K562 (cell line): Measurements from ENCODE around the gene KRTAP10-8. TPM values are rescaled to one million over a fixed set of nuclear protein-coding genes. Genes with fewer than 3 reads are reported as not detected.
A peak's percentile ranks its signal among the peaks of the same experiment; 100 is the strongest.

ENCODE experiments used
- ATAC-seq: fragments of 200-7000 bp; cut with Tn5 transposase; 3 replicates; pipeline ENCODE4 v1.9.1; 2020; ENCODE audit warnings: moderate library complexity
- BruUV-seq: library from RNA; stranded (reverse); fragments of 400-500 nt; replicated peaks from 2 replicates; lab custom pipeline; 2021; lab: Mats Ljungman, UMichigan
- CTCF ChIA-PET: fragments of 300-600 bp; formaldehyde crosslinking; extraction: SDS; loops from one replicate; lab custom pipeline; 2021; ENCODE audit warnings: low intra/inter-chr PET ratio; lab: Yijun Ruan, JAX
- POLR2A ChIA-PET: fragments of 300-600, 350-650 bp; sonication (Branson Sonifier 250); formaldehyde crosslinking; extraction: SDS; loops from one replicate; lab custom pipeline; 2021; ENCODE audit warnings: antibody characterized with exemption, inconsistent platforms; lab: Yijun Ruan, JAX
- DNase-seq, 4 experiments: peaks; one replicate each; pipeline versions ENCODE4 v3.0.0 to v3.0.0-alpha.2; 2011 to 2018; ENCODE audit warnings: low spot score in 3 of 4, mixed read lengths in 3 of 4; ENCODE audit errors: extremely low read depth in 1 of 4
- FAIRE-seq: peaks from 2 replicates; lab custom pipeline; 2011; peaks lifted over from hg19 to GRCh38; lab: Jason Lieb, UNC
- H2AFZ ChIP-seq: 2 replicates; pipeline ENCODE4 v1.6.0; 2011; ENCODE audit warnings: low read depth, low read length, control low read depth, inconsistent platforms
- H3K27ac ChIP-seq: fragments of 200-600 bp; 3 replicates; pipeline ENCODE4 v1.8.0; 2011; ENCODE audit warnings: low read depth, mild to moderate bottlenecking, control low read depth, inconsistent platforms, low read length, moderate library complexity, mixed read lengths; ENCODE audit errors: extremely low read depth
- H3K27me3 ChIP-seq, 2 experiments: fragments of 300-600 bp in 1 of 2; 2 replicates in 1 of 2; 3 replicates in 1 of 2; pipeline versions ENCODE4 v1.6.0 to v1.8.0; 2011; ENCODE audit warnings: inconsistent platforms in 2 of 2, low read length in 2 of 2, mild to moderate bottlenecking in 1 of 2, mixed read lengths in 1 of 2, moderate library complexity in 1 of 2; ENCODE audit not compliant: control insufficient read depth in 2 of 2, insufficient read depth in 2 of 2
- H3K36me3 ChIP-seq: fragments of 300-600 bp; 3 replicates; pipeline ENCODE4 v1.8.0; 2011; ENCODE audit warnings: mild to moderate bottlenecking, low read length, inconsistent platforms; ENCODE audit not compliant: control insufficient read depth, insufficient read depth
- H3K4me1 ChIP-seq, 2 experiments: fragments of 200-600 bp in 1 of 2; replicated peaks in 1 of 2; 2 replicates in 1 of 2; 3 replicates in 1 of 2; pipeline versions ENCODE4 v1.5.1 to v1.8.0; 2011; ENCODE audit warnings: inconsistent platforms in 2 of 2, low read length in 2 of 2, mild to moderate bottlenecking in 1 of 2, mixed read lengths in 1 of 2, moderate library complexity in 1 of 2; ENCODE audit not compliant: control insufficient read depth in 2 of 2, insufficient read depth in 2 of 2
- H3K4me2 ChIP-seq: 2 replicates; pipeline ENCODE4 v1.6.1; 2011; ENCODE audit warnings: low read length, control low read depth, inconsistent platforms, mixed read lengths; ENCODE audit not compliant: insufficient read depth
- H3K4me3 ChIP-seq: fragments of 200-600 bp; sonication (generic), shearing (Covaris generic); 2 replicates; pipeline ENCODE4 v1.5.1; 2016; ENCODE audit warnings: control low read depth, inconsistent platforms
- H3K79me2 ChIP-seq: fragments of 200-600 bp; 3 replicates; pipeline ENCODE4 v1.8.0; 2011; ENCODE audit warnings: low read length, inconsistent platforms; ENCODE audit not compliant: control insufficient read depth, insufficient read depth
- H3K9ac ChIP-seq, 2 experiments: 2 replicates each; pipeline versions ENCODE4 v1.6.0 to v1.6.1; 2011; ENCODE audit warnings: low read depth in 2 of 2, low read length in 2 of 2, control low read depth in 1 of 2, inconsistent platforms in 1 of 2, mild to moderate bottlenecking in 1 of 2, mixed read lengths in 1 of 2; ENCODE audit not compliant: insufficient read depth in 1 of 2
- H3K9me1 ChIP-seq: one replicate; pipeline ENCODE4 v1.6.0; 2011; ENCODE audit warnings: inconsistent platforms, mild to moderate bottlenecking, low read length, moderate library complexity; ENCODE audit not compliant: control insufficient read depth, insufficient read depth
- H3K9me3 ChIP-seq: replicated peaks from 2 replicates; pipeline ENCODE4 v1.5.1; 2011; ENCODE audit warnings: low read depth, low read length, inconsistent platforms; ENCODE audit not compliant: control insufficient read depth, insufficient read depth
- H4K20me1 ChIP-seq: replicated peaks from 2 replicates; pipeline ENCODE4 v1.6.1; 2011; ENCODE audit warnings: low read length, inconsistent platforms, mixed read lengths; ENCODE audit not compliant: control insufficient read depth, insufficient read depth
- CEBPG ChIP-seq, 3 experiments: fragments of 200-800 bp in 1 of 3; sonication (Bioruptor generic) in 1 of 3; sonication (generic) in 1 of 3; formaldehyde crosslinking in 1 of 3; IDR thresholded peaks in 2 of 3; conservative IDR thresholded peaks in 1 of 3; 2 replicates each; pipeline versions ENCODE4 v1.6.1 to v1.8.0; 2016 to 2022; ENCODE audit warnings: missing compliant biosample characterization in 2 of 3, missing genetic modification characterization in 2 of 3, mild to moderate bottlenecking in 1 of 3, missing genetic modification reagents in 1 of 3
- EZH2 ChIP-seq: IDR thresholded peaks from 2 replicates; pipeline ENCODE4 v1.6.1; 2012; ENCODE audit warnings: low read depth, mild to moderate bottlenecking, inconsistent platforms, low read length, borderline replicate concordance
- KLF13 ChIP-seq: fragments of 450-650 bp; IDR thresholded peaks from 2 replicates; pipeline ENCODE4 v1.6.1; 2016; ENCODE audit warnings: missing genetic modification characterization, low read depth, mild to moderate bottlenecking, missing compliant biosample characterization, moderate library complexity, borderline replicate concordance
- LEF1 ChIP-seq: fragments of 450-650 bp; IDR thresholded peaks from 2 replicates; pipeline ENCODE4 v1.6.1; 2016; ENCODE audit warnings: mild to moderate bottlenecking
- NFXL1 ChIP-seq: fragments of 450-650 bp; formaldehyde crosslinking; IDR thresholded peaks from 2 replicates; pipeline ENCODE4 v1.4.0; 2021; ENCODE audit warnings: mild to moderate bottlenecking
- PRDM10 ChIP-seq: fragments of 450-650 bp; IDR thresholded peaks from 2 replicates; pipeline ENCODE4 v1.6.1; 2018; ENCODE audit not compliant: partially characterized antibody
- PTTG1 ChIP-seq: fragments of 450-650 bp; IDR thresholded peaks from 2 replicates; pipeline ENCODE4 v1.6.1; 2016; ENCODE audit warnings: low read depth, mild to moderate bottlenecking, missing genetic modification characterization, missing compliant biosample characterization
- RB1 ChIP-seq: fragments of 450-650 bp; IDR thresholded peaks from 2 replicates; pipeline ENCODE4 v1.6.1; 2017; ENCODE audit warnings: low read depth, mild to moderate bottlenecking
- SMAD4 ChIP-seq: fragments of 250-450 bp; sonication (Bioruptor Pico); conservative IDR thresholded peaks from 2 replicates; pipeline ENCODE4 v1.8.0; 2021; ENCODE audit warnings: inconsistent platforms, mild to moderate bottlenecking, moderate library complexity
- ZNF512 ChIP-seq: IDR thresholded peaks from 2 replicates; pipeline ENCODE4 v1.6.1; 2016; ENCODE audit warnings: missing genetic modification characterization, missing compliant biosample characterization
- ZNF592 ChIP-seq: fragments of 450-650 bp; IDR thresholded peaks from 2 replicates; pipeline ENCODE4 v1.6.1; 2017; ENCODE audit warnings: antibody characterized with exemption, mild to moderate bottlenecking
- WGBS: fragments of 100-300 bp; shearing (Covaris generic); methylation state at CpG from one replicate; pipeline ENCODE4 v1.1.6; 2016; ENCODE audit warnings: low coverage, mixed read lengths; ENCODE audit not compliant: insufficient coverage; ENCODE audit errors: missing lambda C conversion rate; 5-methylcytosine and 5-hydroxymethylcytosine counted together
- in situ Hi-C: fragments of 300-500 bp; cut with MboI; formaldehyde crosslinking; loops from 4 replicates; pipeline ENCODE4 v1.15.0; 2018; ENCODE audit warnings: inconsistent platforms, mixed read lengths
- intact Hi-C: fragments of 100-400 bp; cut with micrococcal nuclease; formaldehyde crosslinking; loops from 2 replicates; pipeline ENCODE4 v1.14.2; 2022
- polyA plus RNA-seq, 8 experiments: library from polyadenylated mRNA; depleted of rRNA in 4 of 8; stranded (reverse) in 5 of 8; unstranded in 3 of 8; fragments of >200 nt; fragmentation: Nextera tagmentation in 2 of 8; fragmentation: Illumina TruSeq in 1 of 8; extraction: Ambion mirVana in 2 of 8; extraction: Trizol in 1 of 8; gene quantifications; 2 replicates each; pipeline versions ENCODE4 v1.2.1 to v1.2.3, GENCODE V29; 2011 to 2014; ENCODE audit warnings: inconsistent platforms in 1 of 8, missing spikeins in 1 of 8
- total RNA-seq, 7 experiments: library from RNA; depleted of rRNA in 6 of 7; stranded (reverse); fragments of >200 nt in 6 of 7; fragmentation: Illumina TruSeq in 2 of 7; extraction: Trizol in 2 of 7; gene quantifications; 2 replicates each; pipeline versions ENCODE4 v1.2.1 to v1.2.3, GENCODE V29; 2011 to 2021; ENCODE audit warnings: low replicate concordance in 1 of 7

Gene KRTAP10-8
- total and polyA plus RNA-seq, 9 of the 15 experiments (the other 6 are each of a cell fraction or from before 2014, with no cell fraction given): not detected

- Histone ChIP-seq H2AFZ (peak overlapping the region; percentile 81), H3K4me2 (peak overlapping the region; percentile 79), H4K20me1 (no peaks in the 10 kb centered on the region), H3K4me1 (peaks cover 24 to 37% of the 10 kb centered on the region in 2 experiments), H3K79me2 (no peaks in the 10 kb centered on the region), H3K27me3 (peaks cover 0 to 15% of the 10 kb centered on the region in 2 experiments; a peak in 2 of 5 replicates), H3K27ac (peak overlapping the region; percentile 56; the same call in 2 of the 3 replicates), H3K9me1 (no peaks in the 10 kb centered on the region), H3K36me3 (no peaks in the 10 kb centered on the region), H3K9me3 (no peaks in the 10 kb centered on the region; the same call in 1 of the 2 replicates), H3K9ac (peak overlapping the region in 1 of 2 experiments; percentile 25; a peak in 1 of 4 replicates), H3K4me3 (no peak overlapping the region)
- 6% methylated on average over 12 of the region's 12 CpGs for WGBS
- BruUV-seq: no TSS peak
- ATAC-seq (peak; percentile 44), DNase-seq (no peak), FAIRE-seq (no peak)
- CTCF ChIA-PET: no interaction called here
- in situ Hi-C loops (no loop called here), intact Hi-C loops (no loop called here)
- POLR2A ChIA-PET: interaction anchor here (0.8 to 1.4 kb wide), 6 partner anchors 8 to 135 kb away, joined by 3 to 5 read pairs (median 4); no protein-coding TSS in a partner anchor
- TF ChIP-seq RB1 (0 out of 2 replicates have a peak, but pooled peaks have one; percentile 22), CEBPG (CRISPR knock-in tag; IDR thresholded peaks at IDR 0.05) (no peak), CEBPG (tag; conservative IDR thresholded peaks at IDR 0.05 in 1 of 2, IDR thresholded peaks at IDR 0.05 in 1 of 2) (0 out of 4 replicates have a peak, but pooled peaks of 1 of the 2 experiments have one; percentile 1), LEF1 (no peak), ZNF592 (peak; percentile 10; the same call in 1 of the 2 replicates), SMAD4 (CRISPR knock-in tag) (no peak), EZH2 (no peak), PTTG1 (0 out of 2 replicates have a peak, but pooled peaks have one; percentile 7), PRDM10 (peak; percentile 24), NFXL1 (no peak), KLF13 (tag) (peak; percentile 49; the same call in 1 of the 2 replicates), ZNF512 (0 out of 2 replicates have a peak, but pooled peaks have one; percentile 22)
Observed at GRCh38 chr21:44594406-44594916, 17.4 kb upstream of the KRTAP10-8 start.
